Loucy (cell line): ENCODE data around the gene IRX3.

Source experiments
- H2AFZ ChIP-seq: fragments of 200-600 bp; sonication (generic); 2 replicates; pipeline ENCODE4 v1.6.0; 2016; ENCODE audit warnings: antibody characterized with exemption, mild to moderate bottlenecking, low read length, moderate library complexity
- H3F3A ChIP-seq: fragments of 200-600 bp; 2 replicates; pipeline ENCODE4 v1.6.0; 2016; ENCODE audit warnings: antibody characterized with exemption, low read depth, mild to moderate bottlenecking
- H3K27me3 ChIP-seq: fragments of 200-600 bp; sonication (generic); 2 replicates; pipeline ENCODE4 v1.6.1; 2014; ENCODE audit warnings: low read length, mild to moderate bottlenecking; ENCODE audit not compliant: insufficient read depth, poor library complexity, severe bottlenecking
- H3K36me3 ChIP-seq: fragments of 200-600 bp; sonication (generic); 2 replicates; pipeline ENCODE4 v1.6.1; 2016; ENCODE audit warnings: low read length; ENCODE audit not compliant: insufficient read depth
- H3K4me1 ChIP-seq: fragments of 200-600 bp; sonication (generic); 2 replicates; pipeline ENCODE4 v1.5.1; 2014; ENCODE audit warnings: low read length, mild to moderate bottlenecking; ENCODE audit not compliant: insufficient read depth, poor library complexity, severe bottlenecking
- H3K4me2 ChIP-seq: fragments of 200-600 bp; sonication (generic); 2 replicates; pipeline ENCODE4 v1.6.0; 2014; ENCODE audit warnings: antibody characterized with exemption, low read length, low read depth, mild to moderate bottlenecking; ENCODE audit not compliant: poor library complexity, severe bottlenecking
- H3K4me3 ChIP-seq: fragments of 200-600 bp; sonication (generic); 2 replicates; pipeline ENCODE4 v1.5.1; 2014; ENCODE audit warnings: low read length, mild to moderate bottlenecking, mixed read lengths; ENCODE audit not compliant: poor library complexity, severe bottlenecking
- H3K79me2 ChIP-seq: fragments of 200-600 bp; sonication (generic); 2 replicates; pipeline ENCODE4 v1.6.1; 2014; ENCODE audit warnings: low read length; ENCODE audit not compliant: insufficient read depth
- H3K9ac ChIP-seq: fragments of 200-600 bp; sonication (generic); 2 replicates; pipeline ENCODE4 v1.6.0; 2014; ENCODE audit warnings: mild to moderate bottlenecking, low read depth, low read length, moderate library complexity; ENCODE audit not compliant: poor library complexity, severe bottlenecking
- H3K9me2 ChIP-seq: fragments of 200-600 bp; sonication (generic); replicated peaks from 2 replicates; pipeline ENCODE4 v1.6.1; 2016; ENCODE audit warnings: low read depth, low read length, mixed read lengths
- H3K9me3 ChIP-seq: fragments of 200-600 bp; sonication (generic); 2 replicates; pipeline ENCODE4 v1.6.1; 2014; ENCODE audit warnings: mild to moderate bottlenecking, antibody characterized with exemption, low read length, low read depth; ENCODE audit not compliant: insufficient read depth
- H4K20me1 ChIP-seq: fragments of 200-600 bp; sonication (generic); 2 replicates; pipeline ENCODE4 v1.6.0; 2014; ENCODE audit warnings: antibody characterized with exemption, low read length, mild to moderate bottlenecking; ENCODE audit not compliant: insufficient read depth, poor library complexity, severe bottlenecking
- EZH2phosphoT487 ChIP-seq: fragments of 200-600 bp; IDR thresholded peaks from 2 replicates; pipeline ENCODE4 v1.6.1; 2018; ENCODE audit warnings: antibody characterized with exemption, mild to moderate bottlenecking, moderate library complexity, borderline replicate concordance
- TF ChIP-seq, protein P1 (sequence below): fragments of 200-600 bp; sonication (generic); conservative IDR thresholded peaks from 2 replicates; pipeline ENCODE4 v1.5.1; 2014; ENCODE audit warnings: mild to moderate bottlenecking, antibody characterized with exemption, low read length

The IRX3 gene

DNA sequence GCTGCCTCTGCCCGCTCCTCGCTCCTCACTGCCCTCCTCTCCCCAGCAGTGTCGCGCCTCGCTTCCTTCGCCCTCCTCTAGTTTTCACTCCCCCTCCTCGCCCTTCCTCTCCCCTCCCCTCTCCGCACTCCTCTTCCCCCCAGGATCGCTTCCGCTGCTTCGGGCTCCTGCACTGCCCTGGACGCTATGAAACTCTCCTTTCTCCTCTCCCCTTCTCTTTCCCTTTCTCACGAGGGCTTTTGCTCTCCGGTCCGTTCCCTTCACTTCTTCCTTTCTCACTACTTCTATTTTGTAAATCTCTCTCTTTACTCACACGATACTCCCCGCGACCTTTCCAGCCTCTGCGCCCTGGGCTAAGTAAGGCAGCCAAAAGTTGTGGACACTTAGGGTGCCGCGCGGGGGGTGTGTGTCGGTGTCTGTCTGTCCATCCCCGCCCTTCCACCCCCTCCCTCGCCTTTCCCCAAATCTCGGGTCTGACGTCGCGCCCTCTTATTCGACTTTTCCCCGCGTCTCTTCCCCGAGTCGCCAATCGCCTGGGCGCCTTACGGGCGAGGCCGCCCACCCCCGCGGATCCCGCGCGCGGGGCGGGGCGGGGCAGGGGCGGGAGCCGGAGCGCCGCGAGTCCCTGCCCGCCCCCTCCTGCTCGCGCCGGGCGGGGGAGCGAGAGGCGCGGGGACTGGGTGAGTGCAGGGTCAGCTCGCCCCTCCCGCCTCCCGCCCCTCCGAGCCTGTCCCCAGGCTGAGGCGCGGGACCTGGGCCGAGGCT lies at the start of gene IRX3:
Gene IRX3 (minus strand): TSS at position 422 of the 765 bp plus-strand sequence. CDS start 737 bp downstream, outside the sequence.
- Histone ChIP-seq H4K20me1 (peaks cover 18% of the 10 kb centered on the region), H3K9me2 (no peaks in the 10 kb centered on the region), H3K4me1 (peaks cover 26% of the 10 kb centered on the region), H2AFZ (peak within 1 kb of the TSS; percentile 78), H3K4me3 (peak within 1 kb of the TSS; percentile 85), H3F3A (no peaks in the 10 kb centered on the region), H3K9me3 (no peaks in the 10 kb centered on the region), H3K79me2 (peaks cover 64% of the 10 kb centered on the region), H3K27me3 (peaks cover 33% of the 10 kb centered on the region), H3K36me3 (peaks cover 7% of the 10 kb centered on the region; the same call in 1 of the 2 replicates), H3K4me2 (peak within 1 kb of the TSS; percentile 73), H3K9ac (peak within 1 kb of the TSS; percentile 81)
- TF ChIP-seq, protein P1, sequence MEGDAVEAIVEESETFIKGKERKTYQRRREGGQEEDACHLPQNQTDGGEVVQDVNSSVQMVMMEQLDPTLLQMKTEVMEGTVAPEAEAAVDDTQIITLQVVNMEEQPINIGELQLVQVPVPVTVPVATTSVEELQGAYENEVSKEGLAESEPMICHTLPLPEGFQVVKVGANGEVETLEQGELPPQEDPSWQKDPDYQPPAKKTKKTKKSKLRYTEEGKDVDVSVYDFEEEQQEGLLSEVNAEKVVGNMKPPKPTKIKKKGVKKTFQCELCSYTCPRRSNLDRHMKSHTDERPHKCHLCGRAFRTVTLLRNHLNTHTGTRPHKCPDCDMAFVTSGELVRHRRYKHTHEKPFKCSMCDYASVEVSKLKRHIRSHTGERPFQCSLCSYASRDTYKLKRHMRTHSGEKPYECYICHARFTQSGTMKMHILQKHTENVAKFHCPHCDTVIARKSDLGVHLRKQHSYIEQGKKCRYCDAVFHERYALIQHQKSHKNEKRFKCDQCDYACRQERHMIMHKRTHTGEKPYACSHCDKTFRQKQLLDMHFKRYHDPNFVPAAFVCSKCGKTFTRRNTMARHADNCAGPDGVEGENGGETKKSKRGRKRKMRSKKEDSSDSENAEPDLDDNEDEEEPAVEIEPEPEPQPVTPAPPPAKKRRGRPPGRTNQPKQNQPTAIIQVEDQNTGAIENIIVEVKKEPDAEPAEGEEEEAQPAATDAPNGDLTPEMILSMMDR, result no peak

DNA sequence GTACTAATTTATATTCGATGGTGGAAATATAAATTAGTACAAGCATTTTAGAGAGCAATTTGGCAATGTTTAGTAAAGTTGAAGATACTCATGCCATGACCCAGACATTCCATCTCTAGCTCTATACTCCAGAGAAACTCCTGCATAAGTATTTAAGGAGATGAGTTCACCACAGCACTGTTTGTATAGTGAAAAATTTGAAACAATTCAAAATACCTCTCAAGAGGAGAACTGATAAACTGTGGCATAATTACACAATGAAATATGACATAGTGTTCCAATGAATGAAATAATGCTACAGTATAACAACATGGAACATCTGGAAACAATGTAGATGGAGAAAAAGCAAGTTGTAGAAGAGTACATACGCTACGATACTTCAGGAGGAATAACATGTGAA lies 48.6 kb upstream of the IRX3 start:
- Histone ChIP-seq H3K27me3 (no peaks in the 10 kb centered on the region), H3K9me2 (no peaks in the 10 kb centered on the region), H3K4me3 (no peak overlapping the region), H3F3A (no peaks in the 10 kb centered on the region), H3K4me2 (no peak overlapping the region), H3K79me2 (no peaks in the 10 kb centered on the region), H3K9ac (no peak overlapping the region), H4K20me1 (no peaks in the 10 kb centered on the region), H3K36me3 (no peaks in the 10 kb centered on the region), H3K9me3 (no peaks in the 10 kb centered on the region), H2AFZ (no peak overlapping the region), H3K4me1 (peaks cover 3% of the 10 kb centered on the region)
- TF ChIP-seq, protein P1, result no peak
- TF ChIP-seq EZH2phosphoT487, result no peak

- H3K27me3 ChIP-seq, result no peaks in the 10 kb centered on the region
- no peak for TF ChIP-seq EZH2phosphoT487
- TF ChIP-seq, protein P1, result no peak
- H3K9me2 ChIP-seq, result no peaks in the 10 kb centered on the region
- no peak overlapping the region for H3K9ac ChIP-seq
- no peak overlapping the region for H3K4me3 ChIP-seq
- no peaks in the 10 kb centered on the region for H3K9me3 ChIP-seq
- H3K79me2 ChIP-seq, result no peaks in the 10 kb centered on the region
- no peak overlapping the region for H3K4me2 ChIP-seq
- no peaks in the 10 kb centered on the region for H4K20me1 ChIP-seq
- no peaks in the 10 kb centered on the region for H3F3A ChIP-seq
- H2AFZ ChIP-seq, result no peak overlapping the region
- peaks cover 3% of the 10 kb centered on the region for H3K4me1 ChIP-seq
- no peaks in the 10 kb centered on the region for H3K36me3 ChIP-seq
Observed at GRCh38 chr16:54334208-54334607, 47.6 kb upstream of the IRX3 start.
